K562 (cell line): Measurements from ENCODE around the gene PRTFDC1. TPM values are rescaled to one million over a fixed set of nuclear protein-coding genes. Genes with fewer than 3 reads are reported as not detected.

Experiments used
- ARHGAP35 ChIP-seq: fragments of 450-650 bp; IDR thresholded peaks from 2 replicates; pipeline ENCODE4 v1.6.1; 2018; ENCODE audit not compliant: partially characterized antibody
- MEIS2 ChIP-seq: fragments of 450-650 bp; IDR thresholded peaks from 2 replicates; pipeline ENCODE4 v1.6.1; 2014; ENCODE audit warnings: mild to moderate bottlenecking; ENCODE audit not compliant: partially characterized antibody
- RAD21 ChIP-seq, 2 experiments: fragments of 250-450 bp in 1 of 2; fragments of 450-650 bp in 1 of 2; sonication (Bioruptor Pico) in 1 of 2; formaldehyde crosslinking in 1 of 2; IDR thresholded peaks in 1 of 2; conservative IDR thresholded peaks in 1 of 2; 2 replicates each; pipeline versions ENCODE4 v1.4.0 to v1.8.0; 2020 to 2022; ENCODE audit warnings: mild to moderate bottlenecking in 2 of 2, moderate library complexity in 1 of 2
- RBM22 ChIP-seq: fragments of 200-400 bp; formaldehyde crosslinking; IDR thresholded peaks from 2 replicates; pipeline ENCODE4 v1.6.1; 2018; ENCODE audit warnings: low read length, low read depth; ENCODE audit not compliant: poor library complexity, severe bottlenecking
- ZBTB8A ChIP-seq: fragments of 450-650 bp; IDR thresholded peaks from 2 replicates; pipeline ENCODE4 v1.6.1; 2018; ENCODE audit warnings: mild to moderate bottlenecking, moderate library complexity; ENCODE audit not compliant: partially characterized antibody
- polyA plus RNA-seq, 8 experiments: library from polyadenylated mRNA; depleted of rRNA in 4 of 8; stranded (reverse) in 5 of 8; unstranded in 3 of 8; fragments of >200 nt; fragmentation: Nextera tagmentation in 2 of 8; fragmentation: Illumina TruSeq in 1 of 8; extraction: Ambion mirVana in 2 of 8; extraction: Trizol in 1 of 8; gene quantifications; 2 replicates each; pipeline versions ENCODE4 v1.2.1 to v1.2.3, GENCODE V29; 2011 to 2014; ENCODE audit warnings: inconsistent platforms in 1 of 8, missing spikeins in 1 of 8
- total RNA-seq, 7 experiments: library from RNA; depleted of rRNA in 6 of 7; stranded (reverse); fragments of >200 nt in 6 of 7; fragmentation: Illumina TruSeq in 2 of 7; extraction: Trizol in 2 of 7; gene quantifications; 2 replicates each; pipeline versions ENCODE4 v1.2.1 to v1.2.3, GENCODE V29; 2011 to 2021; ENCODE audit warnings: low replicate concordance in 1 of 7
- TF ChIP-seq, protein P1 (sequence below), 2 experiments: fragments of 450-650 bp; formaldehyde crosslinking in 1 of 2; IDR thresholded peaks; 2 replicates each; pipeline versions ENCODE4 v1.4.0 to v1.6.1; 2014 to 2020; ENCODE audit warnings: mild to moderate bottlenecking in 2 of 2, borderline replicate concordance in 1 of 2, low read depth in 1 of 2
- TF ChIP-seq, protein P2 (sequence below): fragments of 450-650 bp; formaldehyde crosslinking; IDR thresholded peaks from 2 replicates; pipeline ENCODE4 v1.4.0; 2022; ENCODE audit warnings: mild to moderate bottlenecking, moderate library complexity
- TF ChIP-seq, protein P3 (sequence below): conservative IDR thresholded peaks from 2 replicates; pipeline ENCODE4 v1.6.1; 2011; ENCODE audit warnings: low read depth, mild to moderate bottlenecking, low read length; ENCODE audit not compliant: control insufficient read depth
- TF ChIP-seq, protein P4 (sequence below): fragments of 450-650 bp; IDR thresholded peaks from 2 replicates; pipeline ENCODE4 v1.6.1; 2016; ENCODE audit warnings: antibody characterized with exemption
- TF ChIP-seq, protein P5 (sequence below): fragments of 250-450 bp; sonication (Bioruptor Pico); IDR thresholded peaks from 2 replicates; pipeline ENCODE4 v1.5.0; 2020; ENCODE audit warnings: mild to moderate bottlenecking

Gene PRTFDC1
- total and polyA plus RNA-seq, 9 of the 15 experiments (the other 6 are each of a cell fraction or from before 2014, with no cell fraction given) = 7.0 to 27.6 (median 10.0) TPM

DNA sequence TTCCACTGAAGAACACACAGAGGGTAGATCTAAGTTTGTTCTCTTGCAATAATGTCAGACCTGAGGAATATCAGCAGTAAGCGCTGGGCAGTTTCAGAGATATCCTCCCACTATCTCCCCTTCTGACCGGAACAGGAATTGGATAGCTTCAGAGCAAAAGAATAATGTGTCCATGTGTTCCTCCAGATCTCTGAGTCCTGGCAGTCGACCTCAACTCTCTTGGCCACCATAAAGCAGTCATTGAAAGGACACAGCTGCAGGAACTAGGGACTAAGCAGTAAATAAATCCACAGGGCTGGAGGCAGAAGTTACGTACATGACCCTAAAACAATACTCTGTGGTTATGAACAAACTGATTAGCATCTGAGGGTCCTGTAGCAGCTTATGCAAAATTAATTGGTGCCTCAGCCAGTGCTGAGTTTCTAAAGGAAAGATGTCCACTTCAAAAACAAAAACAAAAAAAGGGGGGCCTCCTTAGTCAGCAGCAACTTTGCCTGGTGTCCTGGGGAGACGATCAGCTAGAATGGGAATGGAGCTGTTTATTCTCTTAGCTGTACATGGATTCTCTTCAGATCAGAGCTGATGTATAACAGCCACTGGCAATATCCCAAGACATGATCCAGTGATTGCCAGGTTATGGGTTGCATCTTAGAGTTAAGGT is 6.4 kb upstream of the PRTFDC1 start (continued):
- TF ChIP-seq, protein P1, sequence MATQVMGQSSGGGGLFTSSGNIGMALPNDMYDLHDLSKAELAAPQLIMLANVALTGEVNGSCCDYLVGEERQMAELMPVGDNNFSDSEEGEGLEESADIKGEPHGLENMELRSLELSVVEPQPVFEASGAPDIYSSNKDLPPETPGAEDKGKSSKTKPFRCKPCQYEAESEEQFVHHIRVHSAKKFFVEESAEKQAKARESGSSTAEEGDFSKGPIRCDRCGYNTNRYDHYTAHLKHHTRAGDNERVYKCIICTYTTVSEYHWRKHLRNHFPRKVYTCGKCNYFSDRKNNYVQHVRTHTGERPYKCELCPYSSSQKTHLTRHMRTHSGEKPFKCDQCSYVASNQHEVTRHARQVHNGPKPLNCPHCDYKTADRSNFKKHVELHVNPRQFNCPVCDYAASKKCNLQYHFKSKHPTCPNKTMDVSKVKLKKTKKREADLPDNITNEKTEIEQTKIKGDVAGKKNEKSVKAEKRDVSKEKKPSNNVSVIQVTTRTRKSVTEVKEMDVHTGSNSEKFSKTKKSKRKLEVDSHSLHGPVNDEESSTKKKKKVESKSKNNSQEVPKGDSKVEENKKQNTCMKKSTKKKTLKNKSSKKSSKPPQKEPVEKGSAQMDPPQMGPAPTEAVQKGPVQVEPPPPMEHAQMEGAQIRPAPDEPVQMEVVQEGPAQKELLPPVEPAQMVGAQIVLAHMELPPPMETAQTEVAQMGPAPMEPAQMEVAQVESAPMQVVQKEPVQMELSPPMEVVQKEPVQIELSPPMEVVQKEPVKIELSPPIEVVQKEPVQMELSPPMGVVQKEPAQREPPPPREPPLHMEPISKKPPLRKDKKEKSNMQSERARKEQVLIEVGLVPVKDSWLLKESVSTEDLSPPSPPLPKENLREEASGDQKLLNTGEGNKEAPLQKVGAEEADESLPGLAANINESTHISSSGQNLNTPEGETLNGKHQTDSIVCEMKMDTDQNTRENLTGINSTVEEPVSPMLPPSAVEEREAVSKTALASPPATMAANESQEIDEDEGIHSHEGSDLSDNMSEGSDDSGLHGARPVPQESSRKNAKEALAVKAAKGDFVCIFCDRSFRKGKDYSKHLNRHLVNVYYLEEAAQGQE (IDR thresholded peaks at IDR 0.05; ENCODE audit: borderline replicate concordance) = peak; percentile 22; the same call in 1 of the 2 replicates
- TF ChIP-seq, protein P1 (CRISPR knock-in tag; IDR thresholded peaks at IDR 0.05; ENCODE audit: low read depth) = no peak
- TF ChIP-seq MEIS2 (peak; percentile 43), ZBTB8A (no peak), RBM22 (no peak), RAD21 (CRISPR knock-in tag; conservative IDR thresholded peaks at IDR 0.05 in 1 of 2, IDR thresholded peaks at IDR 0.05 in 1 of 2) (no peak; a peak in 1 of 4 replicates), ARHGAP35 (no peak)
- TF ChIP-seq, protein P2, sequence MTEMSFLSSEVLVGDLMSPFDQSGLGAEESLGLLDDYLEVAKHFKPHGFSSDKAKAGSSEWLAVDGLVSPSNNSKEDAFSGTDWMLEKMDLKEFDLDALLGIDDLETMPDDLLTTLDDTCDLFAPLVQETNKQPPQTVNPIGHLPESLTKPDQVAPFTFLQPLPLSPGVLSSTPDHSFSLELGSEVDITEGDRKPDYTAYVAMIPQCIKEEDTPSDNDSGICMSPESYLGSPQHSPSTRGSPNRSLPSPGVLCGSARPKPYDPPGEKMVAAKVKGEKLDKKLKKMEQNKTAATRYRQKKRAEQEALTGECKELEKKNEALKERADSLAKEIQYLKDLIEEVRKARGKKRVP = no peak
- TF ChIP-seq, protein P3, sequence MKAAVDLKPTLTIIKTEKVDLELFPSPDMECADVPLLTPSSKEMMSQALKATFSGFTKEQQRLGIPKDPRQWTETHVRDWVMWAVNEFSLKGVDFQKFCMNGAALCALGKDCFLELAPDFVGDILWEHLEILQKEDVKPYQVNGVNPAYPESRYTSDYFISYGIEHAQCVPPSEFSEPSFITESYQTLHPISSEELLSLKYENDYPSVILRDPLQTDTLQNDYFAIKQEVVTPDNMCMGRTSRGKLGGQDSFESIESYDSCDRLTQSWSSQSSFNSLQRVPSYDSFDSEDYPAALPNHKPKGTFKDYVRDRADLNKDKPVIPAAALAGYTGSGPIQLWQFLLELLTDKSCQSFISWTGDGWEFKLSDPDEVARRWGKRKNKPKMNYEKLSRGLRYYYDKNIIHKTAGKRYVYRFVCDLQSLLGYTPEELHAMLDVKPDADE = no peak
- TF ChIP-seq, protein P4, sequence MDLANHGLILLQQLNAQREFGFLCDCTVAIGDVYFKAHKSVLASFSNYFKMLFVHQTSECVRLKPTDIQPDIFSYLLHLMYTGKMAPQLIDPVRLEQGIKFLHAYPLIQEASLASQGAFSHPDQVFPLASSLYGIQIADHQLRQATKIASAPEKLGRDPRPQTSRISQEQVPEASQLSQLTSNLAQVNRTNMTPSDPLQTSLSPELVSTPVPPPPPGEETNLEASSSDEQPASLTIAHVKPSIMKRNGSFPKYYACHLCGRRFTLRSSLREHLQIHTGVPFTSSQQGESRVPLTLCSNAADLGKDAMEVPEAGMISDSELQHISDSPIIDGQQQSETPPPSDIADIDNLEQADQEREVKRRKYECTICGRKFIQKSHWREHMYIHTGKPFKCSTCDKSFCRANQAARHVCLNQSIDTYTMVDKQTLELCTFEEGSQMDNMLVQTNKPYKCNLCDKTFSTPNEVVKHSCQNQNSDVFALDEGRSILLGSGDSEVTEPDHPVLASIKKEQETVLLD = peak; percentile 34; the same call in 1 of the 2 replicates
- TF ChIP-seq, protein P5, sequence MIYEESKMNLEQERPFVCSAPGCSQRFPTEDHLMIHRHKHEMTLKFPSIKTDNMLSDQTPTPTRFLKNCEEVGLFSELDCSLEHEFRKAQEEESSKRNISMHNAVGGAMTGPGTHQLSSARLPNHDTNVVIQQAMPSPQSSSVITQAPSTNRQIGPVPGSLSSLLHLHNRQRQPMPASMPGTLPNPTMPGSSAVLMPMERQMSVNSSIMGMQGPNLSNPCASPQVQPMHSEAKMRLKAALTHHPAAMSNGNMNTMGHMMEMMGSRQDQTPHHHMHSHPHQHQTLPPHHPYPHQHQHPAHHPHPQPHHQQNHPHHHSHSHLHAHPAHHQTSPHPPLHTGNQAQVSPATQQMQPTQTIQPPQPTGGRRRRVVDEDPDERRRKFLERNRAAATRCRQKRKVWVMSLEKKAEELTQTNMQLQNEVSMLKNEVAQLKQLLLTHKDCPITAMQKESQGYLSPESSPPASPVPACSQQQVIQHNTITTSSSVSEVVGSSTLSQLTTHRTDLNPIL (CRISPR knock-in tag) = no peak
